DMS 273 treated with DMSO at 0.1 percent for 48 hours (cell line): ENCODE measurements around the gene OBP2A.
"Not testable (repeated sequence)": the region's sequence is repeated elsewhere in the genome, so short reads cannot be mapped to it uniquely, and the experiment has no call there.

Experiments used
- DNase-seq: peaks from one replicate; lab custom pipeline; 2025; lab: John Stamatoyannopoulos, UW

Gene OBP2A, protein sequence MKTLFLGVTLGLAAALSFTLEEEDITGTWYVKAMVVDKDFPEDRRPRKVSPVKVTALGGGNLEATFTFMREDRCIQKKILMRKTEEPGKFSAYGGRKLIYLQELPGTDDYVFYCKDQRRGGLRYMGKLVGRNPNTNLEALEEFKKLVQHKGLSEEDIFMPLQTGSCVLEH

DNA sequence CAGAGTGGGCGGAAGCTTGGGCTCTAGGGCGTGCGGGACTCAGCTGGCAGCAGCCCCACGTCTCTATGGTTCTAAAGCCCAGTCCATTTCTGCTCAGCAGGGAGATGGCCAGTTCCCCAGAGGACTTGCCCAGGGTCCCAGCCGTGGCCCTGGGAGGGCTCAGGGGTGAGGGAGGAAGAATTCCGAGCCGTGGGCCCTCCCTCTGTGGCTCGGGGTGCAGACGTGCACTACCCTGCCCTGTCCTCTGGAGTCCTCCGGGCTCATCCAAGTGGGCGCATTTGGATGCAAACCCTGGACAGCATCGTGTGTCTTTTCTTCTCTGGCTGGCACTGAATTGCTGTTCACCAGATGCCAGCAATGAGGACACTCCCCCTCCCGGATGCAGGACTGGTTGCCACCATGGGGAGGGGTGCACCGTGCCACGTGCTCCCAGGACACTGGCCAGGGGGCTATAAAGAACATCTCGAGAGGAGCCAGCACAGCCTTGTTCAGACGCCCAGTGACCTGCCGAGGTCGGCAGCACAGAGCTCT, at the start of gene OBP2A:
TSS of gene OBP2A (plus strand) at position 481 of the 531 bp plus-strand sequence. CDS start 55 bp downstream, outside the sequence.
- DNase-seq, result not testable (repeated sequence)

DNA sequence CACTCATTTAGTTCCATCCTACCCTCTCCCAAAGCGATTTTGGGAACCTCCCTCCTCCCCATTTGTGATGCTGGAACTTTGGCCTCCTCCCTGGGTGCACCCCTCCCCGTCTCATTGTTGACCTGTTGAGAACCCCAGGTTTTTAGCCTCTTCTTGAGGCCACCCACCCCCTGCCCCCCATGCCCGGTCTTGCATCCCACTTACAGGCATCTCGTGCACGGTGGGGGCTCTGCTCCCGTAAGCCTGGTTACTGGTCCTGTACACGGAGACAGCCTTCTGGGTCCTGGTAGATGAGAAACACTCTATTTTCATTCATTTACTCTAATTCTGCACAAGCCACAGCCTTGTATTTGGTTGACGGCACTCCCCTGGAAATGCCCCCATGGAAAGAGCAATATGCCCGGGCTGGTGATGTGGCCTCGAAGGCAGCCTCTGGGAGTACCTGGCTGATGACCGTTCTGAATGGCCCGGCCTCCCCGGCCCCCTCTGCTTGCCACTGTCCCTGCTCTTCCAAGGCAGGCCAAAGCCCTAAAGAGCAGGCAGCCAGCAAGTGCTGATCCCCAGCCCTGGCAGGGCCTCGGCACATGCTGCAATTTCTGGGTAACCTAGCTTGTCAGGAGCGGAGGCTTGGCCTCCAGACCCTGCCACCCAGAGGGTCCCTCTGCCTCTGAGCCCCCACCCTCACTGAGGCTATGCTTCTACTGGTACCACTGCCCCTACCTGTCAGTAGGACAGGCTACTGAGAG, 47.4 kb upstream of the OBP2A start:
- DNase-seq, result no peak

DNA sequence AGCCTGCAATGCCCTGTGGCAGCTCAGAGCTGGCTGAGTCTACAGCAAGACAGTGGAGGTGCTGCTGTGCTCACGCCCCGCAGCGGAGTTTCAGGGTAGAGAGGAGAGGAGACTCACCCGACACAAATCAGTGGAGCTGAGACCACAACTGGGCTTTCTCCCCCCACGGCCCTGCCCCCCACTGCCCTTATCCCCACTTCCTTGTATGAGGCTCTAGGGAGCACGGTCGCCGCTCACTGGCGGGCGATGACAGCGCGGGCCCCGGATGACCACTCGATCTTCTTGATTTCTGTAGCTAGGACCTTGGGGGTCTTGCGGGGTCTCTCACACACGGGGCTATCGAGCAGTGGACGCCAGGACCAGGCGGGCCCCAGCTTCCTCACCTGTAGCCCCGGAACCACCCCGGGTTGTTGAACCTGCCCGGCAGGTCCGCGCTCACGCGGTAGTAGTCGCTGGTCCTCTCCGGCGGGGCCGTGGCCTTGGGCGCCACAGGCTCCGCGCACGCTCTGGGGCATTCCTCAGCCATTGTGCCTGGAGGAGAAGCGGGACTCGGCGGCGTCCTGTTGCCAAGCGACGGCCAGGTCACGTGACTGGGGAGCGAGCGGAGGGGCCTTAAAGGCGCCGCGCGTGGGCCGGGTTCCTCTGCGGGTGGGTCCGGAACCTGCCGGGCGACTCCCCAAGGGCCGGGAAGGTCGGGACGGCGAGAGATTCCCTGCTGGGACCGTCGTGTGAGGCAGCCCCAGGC, 46.4 kb upstream of the OBP2A start:
- peak; percentile 16 for DNase-seq

DNA sequence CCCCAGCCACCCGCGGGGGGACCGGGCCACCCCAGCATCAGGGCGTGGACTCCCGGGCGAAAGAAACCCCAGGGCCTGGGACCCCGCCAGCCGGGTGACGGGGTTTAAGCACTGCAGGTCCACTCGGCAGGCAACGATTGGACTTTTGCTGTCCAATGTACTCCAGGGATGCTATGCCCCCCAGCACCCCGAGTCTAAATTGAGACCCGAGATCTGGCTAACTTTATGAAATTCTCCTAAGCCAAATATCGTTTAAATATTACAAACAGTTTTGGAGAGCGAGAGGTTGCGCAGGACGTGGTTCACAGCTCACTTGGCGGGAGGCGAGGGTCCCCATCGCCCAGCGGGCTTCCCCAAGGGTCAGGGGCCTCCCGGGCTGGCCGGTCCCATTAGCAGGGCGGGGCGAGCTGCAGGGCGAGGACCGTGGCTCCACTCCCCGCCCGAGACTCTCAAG, 45.8 kb upstream of the OBP2A start:
- no peak for DNase-seq

DNA sequence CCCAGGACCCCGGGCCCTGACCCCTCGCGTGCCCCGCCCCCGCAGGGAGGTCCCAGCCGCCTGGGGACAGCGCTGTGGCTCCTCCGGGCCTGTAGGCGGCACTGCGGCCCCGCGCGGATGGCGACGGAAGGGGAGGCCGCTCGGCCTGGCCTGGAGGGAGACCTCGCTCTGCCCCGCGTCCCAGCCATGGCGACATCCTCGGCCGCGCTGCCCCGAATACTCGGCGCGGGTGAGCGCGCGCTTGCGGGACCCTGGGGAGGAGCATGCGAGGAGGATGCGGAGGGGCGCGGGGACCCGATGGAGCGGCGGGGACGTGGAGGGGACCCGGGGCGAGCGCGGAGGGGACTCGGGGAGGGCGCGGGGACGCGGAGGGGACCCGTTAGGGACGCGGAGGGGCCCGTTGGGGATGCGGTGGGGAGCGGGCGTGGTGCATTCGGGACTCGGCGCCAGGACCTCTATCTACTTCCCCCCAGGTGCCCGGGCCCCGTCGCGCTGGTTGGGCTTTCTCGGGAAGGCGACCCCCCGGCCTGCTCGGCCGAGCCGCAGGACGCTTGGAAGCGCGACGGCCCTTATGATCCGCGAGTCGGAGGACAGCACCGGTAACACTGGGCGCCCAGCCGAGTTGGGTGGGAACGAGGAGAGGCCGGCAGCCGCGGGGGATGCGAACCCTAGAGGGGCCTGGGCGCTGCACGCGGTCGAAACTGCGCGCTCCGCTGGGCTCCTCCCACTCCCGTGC, 45.2 kb upstream of the OBP2A start, which contains the start of gene MRPS2:
TSS of gene MRPS2 (plus strand) at position 158 of the 736 bp plus-strand sequence. CDS start at position 187, 29 bp downstream.
- DNase-seq, result peak; percentile 47

DNA sequence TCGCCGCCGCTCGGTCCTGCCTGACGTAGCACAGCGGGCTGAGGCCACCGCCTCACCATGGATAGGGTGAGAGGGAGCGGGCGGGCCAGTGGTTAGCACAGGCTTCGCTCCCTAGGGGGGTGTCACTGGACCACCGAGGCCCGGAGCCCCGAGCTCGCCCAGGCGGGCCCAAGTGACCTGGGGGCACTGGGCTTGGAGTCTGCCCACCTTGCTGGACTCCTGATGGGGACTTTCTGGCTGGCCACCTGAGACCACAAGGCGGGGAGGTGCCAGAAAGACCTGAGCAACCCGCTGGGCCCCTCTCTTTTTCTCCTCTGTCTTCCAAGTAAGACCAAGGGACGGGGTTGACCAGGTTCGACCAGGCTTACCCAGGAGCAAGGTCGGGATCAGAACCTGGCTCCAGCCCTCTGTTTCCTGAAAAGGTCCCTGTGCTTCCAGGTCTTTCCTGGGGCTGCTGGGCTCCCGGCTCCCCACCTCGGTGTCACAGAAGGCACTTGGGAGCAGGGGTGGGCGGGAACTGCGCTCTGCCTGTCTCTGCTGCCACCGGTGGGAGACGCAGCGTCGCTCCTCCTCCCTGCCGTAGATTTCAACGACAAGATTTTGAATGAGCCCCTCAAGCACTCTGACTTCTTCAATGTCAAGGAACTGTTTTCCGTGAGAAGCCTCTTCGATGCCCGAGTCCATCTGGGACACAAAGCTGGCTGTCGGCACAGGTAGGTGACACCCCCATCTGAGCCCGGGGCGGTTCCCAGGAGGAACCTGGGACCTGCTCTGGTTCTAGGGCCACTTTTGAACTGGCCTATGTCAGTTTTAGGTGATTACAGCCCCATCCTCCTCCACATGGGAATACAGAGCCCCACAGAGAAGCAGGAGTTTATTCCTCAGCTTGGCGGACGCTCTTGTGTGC, 44.4 kb upstream of the OBP2A start:
- DNase-seq, result peak; percentile 18

DNA sequence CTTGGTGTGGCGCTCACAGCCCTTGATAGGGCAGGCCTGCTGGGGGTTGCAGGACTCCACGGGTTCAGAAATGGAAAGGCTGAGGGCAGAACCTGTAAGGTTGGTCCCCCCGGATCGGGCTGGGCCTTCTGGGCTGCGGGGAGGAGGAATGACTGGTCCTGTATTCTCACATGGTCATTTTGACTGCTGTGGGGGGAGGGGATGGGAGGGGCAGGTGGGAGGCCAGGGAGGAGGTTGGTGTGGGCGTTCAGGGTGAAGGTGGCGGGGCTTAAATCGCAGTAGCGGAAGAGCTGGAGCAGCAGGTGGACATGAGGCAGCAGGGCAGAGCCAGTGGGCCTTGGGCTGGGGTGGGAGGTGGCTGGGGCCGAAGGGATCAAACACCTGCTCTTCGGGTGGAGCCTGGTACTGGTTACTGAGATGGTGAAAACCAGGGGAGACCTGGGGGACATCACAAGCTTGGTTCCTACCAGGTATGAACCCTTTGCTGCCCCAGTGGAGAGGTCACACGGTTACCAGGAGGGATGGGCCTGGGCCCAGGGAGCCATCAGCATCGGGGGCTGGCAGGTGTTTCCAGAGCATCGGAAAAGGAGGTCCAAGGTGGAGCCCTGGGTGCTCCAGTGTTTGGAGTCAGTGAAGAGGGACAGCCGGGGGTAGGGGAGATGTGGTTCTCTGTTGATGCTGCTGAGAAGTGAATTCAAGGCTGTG, 43.6 kb upstream of the OBP2A start:
- DNase-seq, result no peak

DNA sequence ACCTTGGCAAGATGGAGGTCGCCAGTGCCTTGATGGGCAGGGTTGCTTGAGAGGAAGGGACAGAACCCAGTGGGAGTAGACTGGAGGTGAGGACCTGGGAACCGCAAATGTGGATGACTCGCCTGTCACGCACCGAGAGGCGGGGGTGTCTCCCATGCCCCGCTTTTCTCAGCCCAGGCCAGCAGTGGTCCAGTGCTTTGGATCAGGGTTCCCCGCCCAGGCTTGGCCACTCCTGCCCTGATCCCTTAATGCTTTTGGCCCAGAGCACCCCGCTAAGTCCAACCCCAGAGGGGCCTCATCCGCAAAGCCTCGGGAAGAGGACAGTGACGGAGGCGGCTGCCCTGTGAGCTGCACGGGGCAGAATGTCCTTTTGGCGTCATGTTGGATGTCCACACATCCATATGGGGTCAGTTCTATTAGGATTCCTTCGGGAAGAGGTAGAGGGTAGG, 43.0 kb upstream of the OBP2A start:
- no peak for DNase-seq

DNA sequence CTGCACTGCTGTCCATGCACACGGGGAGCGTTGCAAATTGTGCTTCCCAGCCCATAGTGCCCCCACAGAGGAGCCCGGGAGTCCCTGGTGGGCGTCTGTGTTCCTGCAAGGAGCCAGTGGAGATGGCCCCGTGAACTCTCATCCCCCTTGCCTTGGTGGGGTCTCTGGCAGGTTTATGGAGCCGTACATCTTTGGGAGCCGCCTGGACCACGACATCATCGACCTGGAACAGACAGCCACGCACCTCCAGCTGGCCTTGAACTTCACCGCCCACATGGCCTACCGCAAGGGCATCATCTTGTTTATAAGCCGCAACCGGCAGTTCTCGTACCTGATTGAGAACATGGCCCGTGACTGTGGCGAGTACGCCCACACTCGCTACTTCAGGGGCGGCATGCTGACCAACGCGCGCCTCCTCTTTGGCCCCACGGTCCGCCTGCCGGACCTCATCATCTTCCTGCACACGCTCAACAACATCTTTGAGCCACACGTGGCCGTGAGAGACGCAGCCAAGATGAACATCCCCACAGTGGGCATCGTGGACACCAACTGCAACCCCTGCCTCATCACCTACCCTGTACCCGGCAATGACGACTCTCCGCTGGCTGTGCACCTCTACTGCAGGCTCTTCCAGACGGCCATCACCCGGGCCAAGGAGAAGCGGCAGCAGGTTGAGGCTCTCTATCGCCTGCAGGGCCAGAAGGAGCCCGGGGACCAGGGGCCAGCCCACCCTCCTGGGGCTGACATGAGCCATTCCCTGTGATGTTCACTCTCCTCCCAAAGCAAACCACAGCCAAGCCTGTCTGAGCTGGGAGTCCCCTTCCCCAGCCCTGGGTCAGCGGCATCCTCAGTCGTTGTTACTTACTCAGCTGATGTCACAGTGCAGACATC, 42.3 kb upstream of the OBP2A start:
- DNase-seq, result no peak

DNA sequence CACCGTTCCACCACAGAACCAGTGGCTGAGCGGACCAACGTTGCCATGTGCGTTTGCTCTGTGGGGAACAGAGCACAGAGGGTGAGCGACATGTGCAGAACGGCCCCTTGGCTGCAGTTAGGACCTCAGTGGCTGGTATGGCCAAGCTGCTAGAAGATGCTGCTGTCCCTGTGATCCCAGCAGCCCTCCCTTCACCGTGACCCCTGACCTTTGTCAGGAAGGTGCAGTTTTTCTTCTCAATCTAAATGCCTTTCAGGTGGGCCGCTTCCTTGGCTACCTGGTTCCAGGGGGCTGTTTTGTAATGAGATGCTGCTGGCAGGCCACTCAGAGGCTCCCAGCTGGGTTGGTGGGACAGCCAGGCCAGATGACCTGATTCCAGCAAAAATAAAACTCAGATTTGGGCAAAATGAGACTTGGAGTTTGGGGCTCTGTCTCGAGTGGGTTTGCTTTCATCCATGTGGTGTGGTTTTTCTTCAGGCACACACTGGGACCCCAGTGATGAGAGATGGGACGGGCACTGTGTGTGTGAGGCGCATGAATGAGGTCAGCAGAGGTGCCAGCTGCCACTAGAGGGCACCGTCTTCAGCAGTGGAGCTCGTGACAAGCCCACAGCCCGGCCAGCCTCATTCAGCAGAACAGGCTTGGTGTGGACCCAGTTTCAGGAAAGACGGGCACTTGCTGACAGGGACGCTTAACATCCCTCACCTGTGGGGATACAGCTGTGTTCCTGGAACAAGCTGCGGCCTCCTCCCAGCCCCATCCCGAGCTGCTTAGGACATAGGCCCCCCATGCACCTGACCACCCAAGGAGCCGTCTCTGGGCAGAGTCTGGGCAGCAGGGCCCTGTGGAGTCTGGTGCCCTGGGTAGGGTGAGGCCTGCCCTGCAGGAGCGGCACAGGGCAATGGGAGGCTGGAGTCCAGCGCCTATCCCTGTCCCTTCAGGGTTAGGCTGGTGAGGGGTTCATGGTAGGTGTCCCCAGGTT, 41.4 kb upstream of the OBP2A start:
- DNase-seq, result peak; percentile 39

DNA sequence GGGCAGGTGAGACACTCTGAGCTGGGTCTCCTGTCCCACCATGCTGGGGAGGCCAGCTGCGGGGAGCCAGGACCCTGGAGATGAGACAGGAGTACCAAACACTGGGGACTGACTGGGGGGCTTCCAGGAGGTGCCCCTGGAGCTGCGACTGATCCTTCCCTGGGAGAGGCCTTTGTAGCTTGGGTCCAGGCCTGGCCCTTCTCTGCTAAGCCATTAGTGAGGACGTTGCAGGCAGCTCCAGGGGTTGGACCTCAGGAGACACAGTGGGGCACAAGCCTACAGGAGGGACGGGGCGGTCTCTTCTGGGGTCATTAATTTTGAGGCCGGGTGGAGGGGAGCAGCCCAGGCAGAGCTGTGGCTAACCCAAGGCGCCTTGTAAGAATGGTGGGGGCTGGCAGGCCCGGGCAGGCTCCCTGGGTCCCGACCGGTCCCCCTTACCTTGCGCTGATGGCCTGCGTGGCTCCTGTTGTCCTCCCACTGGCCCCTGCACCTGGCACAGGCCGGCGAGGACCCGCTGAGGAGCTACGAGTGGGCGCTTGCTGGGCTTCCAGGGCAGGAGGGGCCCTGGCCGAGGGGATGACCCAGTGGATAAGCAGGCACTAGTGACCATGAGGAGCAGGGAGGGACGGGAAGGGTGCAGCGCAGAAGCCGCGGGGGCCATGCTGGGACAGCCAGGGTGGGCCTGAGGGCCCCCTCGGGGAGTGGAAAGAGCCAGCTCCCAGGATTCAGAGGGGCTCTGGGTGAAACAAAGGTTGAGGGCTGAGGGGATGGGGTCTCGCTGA, 40.3 kb upstream of the OBP2A start:
- DNase-seq, result no peak

DNA sequence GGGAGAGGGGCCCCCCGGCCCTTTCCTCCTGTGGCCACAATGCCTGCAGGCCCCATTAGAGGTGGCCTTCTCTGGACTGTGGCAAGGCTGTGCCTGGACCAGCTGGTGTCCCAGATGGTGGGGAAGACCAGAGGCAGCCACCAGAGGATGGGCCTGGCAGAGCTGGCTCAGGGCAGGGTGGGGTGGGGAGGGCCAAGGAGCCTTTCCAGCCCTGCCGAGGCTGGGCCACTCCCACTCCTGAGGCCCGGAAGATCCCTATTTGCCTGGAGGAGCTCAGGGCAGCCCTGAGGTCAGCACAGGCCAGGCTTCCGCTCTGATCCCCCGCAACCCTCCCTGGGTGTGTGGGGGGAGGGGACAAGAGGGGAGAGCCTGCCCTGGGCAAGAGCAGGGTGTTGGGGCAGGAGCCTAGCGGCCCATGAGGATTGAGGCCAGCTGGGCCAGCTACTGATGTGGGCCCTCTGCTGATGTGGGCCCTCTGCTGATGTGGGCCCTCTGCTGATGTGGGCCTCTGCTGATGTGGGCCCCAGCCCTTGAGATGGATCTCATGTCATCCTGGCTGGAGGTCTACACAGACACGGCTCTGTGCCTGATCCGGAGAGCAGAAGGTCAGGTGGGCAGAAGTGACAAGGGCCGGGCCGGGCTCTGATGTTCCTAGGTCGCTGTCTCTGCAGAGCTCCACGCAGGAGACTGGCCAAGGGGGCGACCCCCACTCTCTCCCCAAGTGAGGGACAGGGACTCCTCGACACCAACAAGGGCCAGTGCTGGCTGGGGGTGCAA, 39.4 kb upstream of the OBP2A start:
- DNase-seq, result no peak

DNA sequence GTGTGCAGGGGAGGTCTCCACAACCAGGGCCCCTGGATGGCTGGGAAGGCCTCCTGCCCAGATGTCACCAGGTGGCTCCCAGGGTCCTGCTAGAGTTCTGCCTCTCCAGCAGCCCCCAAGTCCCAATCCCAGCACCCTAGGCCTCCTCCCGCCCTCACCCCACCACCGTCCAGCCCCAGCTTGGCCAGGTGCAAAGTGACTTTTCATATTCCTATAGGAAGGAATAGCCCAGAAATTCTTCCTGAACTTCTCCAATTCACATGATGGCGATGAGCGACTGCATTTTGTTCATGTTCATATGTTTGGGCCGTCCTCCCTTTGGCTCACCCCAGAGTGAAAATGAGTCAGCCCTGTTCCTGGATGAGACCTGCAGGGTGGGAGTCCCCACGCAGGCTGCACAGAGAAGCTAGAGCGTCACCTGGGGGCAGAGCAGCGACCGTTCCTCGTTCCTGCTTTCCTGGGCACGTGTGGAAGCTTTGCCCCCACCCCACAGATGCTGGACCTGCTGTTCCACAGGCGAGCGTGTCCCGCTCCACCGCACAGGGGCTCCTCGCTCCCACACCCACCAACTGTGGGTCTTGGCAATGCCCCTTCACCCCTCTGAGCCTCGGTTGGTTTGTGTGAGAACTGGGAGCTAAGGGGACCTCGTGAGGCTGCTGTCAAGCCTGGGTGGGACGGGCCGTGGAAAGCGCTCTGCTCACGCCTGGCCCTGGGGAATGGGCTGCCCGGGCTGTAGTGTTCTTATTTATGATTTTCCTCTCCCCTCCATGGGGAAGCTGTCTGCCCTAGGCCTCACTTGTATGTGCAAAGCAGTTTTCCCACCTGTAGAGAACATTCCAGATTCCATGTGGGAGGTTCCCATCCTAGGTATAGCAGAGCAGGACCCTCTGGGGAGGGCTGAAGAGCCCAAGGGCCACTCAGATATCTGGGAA, 38.6 kb upstream of the OBP2A start:
- DNase-seq, result no peak

DNA sequence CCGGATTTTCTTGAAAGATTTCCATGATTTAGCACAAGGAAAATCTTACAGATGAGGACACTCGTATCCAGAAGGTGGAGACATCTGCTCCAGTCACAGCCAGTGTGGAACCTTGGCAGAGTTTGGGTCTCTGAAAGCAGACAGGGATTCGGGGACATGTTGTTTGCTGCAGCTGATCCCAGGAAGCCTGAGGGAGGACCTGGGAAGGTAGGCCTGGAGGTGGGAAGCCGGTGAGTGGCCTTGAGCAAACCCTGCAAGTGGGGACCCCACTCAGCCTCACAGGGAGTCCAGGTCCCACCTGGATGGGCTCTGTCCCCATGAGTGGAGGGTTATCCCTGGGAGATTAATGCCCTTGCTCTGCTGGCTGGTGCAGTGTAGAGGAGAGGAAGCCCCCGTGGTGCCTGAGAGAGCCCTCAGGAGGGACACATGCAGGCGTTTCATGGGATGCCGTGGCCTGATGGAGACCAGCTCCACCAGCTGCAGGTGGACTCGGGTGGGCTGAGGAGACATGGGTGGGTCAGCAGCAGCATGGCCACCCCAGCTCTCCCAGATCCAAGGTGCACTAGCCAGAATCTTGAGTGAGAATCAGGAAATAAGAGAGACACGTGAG, 37.6 kb upstream of the OBP2A start:
- no peak for DNase-seq

DNA sequence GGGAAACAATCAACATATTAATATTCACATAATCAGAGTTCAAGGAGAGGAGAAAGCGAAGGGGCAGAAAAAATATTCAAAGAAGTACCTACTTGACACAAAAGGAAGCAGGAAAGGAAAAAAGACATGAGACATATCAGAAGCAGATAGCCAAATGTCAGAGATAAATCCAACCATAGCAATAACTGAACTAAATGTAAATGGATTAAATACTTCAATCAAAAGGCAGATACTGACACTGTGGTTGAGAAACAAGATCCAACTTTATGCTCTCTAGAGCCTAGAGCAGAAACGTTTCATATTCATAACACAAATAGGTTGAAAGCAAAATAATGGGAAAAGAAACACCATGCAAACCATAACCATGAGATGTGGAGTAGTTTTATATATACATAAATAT, 36.5 kb upstream of the OBP2A start:
- DNase-seq, result no peak
